ENCODE results near the gene DHX40.
A peak's percentile ranks its signal among the peaks of the same experiment; 100 is the strongest.
"Not testable (repeated sequence)": the region's sequence is repeated elsewhere in the genome, so short reads cannot be mapped to it uniquely, and the experiment has no call there.

Gene DHX40

DNA sequence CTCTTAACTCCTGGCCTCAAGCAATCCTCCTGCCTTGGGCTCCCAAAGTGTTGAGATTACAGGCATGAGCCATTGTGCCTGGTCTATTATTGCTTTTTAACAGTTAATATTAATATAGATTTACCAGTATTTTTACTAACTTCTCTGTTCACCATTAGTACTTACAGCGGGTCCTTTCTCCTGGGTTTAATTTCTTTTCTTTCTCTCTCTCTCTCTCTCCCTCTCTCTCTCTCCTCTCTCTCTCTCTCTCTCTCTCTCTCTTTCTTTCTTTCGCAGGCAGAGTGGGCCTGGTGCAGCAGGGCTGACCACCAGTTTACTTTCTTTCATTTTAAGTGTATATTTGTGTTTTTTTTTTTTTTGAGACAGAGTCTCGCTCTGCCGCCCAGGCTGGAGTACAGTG lies 14.7 kb upstream of the DHX40 start:
- no peak overlapping the region for H3K4me3 ChIP-seq
- no peak overlapping the region for H3K27ac ChIP-seq

DNA sequence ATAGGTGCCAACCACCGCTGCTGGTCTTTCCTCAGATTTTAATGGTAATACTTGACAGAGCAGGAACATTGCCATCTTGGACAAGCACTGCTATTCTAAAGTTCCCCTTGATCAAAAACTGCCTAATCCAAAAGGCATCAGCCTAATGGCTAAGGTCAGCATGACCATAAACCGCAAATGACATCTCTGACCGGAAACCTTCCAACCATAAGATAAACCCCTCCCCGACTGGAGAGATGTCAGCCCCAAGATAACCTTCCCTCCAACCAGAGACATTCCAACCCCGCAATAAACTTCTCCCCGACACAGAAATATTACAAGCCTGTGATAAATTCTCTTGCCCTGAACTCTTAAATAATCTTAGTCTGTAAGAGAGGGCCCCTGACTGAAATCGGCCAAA lies 7.4 kb upstream of the DHX40 start:
- no peak overlapping the region for H3K27ac ChIP-seq

DNA sequence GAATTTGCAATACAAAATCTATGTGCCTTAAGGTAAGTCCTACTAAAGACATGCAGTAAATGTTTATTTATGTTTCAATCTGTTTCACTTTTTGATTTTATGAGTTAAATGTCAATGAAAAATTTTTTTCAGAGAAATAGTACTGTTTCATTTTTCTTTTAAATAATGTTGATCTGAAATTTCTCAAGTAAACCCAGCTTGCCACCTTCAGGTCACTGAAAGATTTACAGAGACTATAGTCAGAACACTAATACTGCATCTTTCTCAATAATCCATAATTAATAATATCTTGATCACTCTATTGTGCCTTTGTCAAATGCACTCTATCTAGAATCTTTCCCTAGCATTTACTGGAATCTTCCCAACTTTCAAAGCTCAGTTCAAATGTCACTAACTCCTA lies 6.5 kb upstream of the DHX40 start:
- Histone ChIP-seq H3K27ac (no peak overlapping the region), H3K4me3 (no peak overlapping the region)

More for the DNA sequence above, 7.4 kb upstream of the DHX40 start:
- no peak overlapping the region for H3K4me3 ChIP-seq

DNA sequence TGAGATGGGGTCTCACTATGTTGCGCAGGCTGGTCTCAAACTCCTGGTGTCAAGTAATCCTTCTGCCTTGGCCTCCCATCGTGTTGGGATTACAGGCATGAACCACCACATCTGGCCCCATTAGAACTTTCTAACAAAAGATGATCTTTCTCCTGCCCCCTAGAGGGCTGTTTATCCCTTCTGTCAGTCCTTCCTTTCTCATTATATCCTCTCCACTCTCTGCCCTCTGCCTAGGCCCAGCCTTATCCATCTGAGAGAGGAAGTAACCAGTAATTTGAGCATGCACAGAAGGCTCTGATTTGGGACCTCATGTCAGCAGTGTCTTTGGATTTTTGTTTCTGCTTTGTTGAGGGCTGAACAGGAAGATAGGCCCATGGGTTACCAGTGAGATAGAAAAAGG lies 4.4 kb upstream of the DHX40 start:
- Histone ChIP-seq H3K4me3 (no peak overlapping the region), H3K27ac (no peak overlapping the region)

DNA sequence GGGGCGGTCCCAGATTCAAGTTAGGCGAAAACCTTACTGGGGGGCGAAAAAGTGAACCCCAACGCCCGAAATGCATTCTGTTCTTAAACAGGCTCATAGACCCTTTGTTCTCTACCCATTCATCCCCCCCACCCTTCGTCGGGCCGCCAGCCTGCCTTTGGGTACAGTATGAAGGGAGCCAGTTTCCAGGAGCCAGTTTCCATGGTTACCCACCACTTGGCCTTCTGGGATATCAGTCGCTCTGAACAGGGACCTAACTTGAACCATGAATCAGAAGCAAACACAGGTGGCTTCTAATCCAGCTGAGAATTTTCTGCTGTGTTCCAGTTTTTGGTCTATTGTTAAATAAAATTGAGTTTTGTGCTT lies 532 bp downstream of the DHX40 start:
- Histone ChIP-seq H3K27ac (peak overlapping the region; percentile 54 to 93 (median 82)), H3K4me3 (peak overlapping the region; percentile 92 to 99 (median 97))

DNA sequence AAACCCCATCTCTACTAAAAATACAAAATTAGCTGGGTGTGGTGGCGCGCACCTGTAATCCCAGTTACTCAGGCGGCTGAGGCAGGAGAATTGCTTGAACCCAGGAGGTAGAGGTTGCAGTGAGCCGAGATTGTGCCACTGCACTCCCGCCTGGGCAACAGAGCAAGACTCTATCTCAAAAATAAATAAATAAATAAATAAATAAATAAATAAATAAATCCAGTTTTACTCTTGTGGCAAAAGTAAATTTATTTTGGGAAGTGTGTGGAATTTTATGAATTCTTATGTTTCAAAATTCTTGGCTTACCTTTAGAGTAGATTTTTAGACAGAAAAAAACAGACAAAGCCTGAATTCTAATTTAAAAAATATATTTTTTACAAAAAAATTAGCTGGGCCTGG lies 3.7 kb downstream of the DHX40 start:
- not testable (repeated sequence) for H3K27ac ChIP-seq, H3K4me3 ChIP-seq

DNA sequence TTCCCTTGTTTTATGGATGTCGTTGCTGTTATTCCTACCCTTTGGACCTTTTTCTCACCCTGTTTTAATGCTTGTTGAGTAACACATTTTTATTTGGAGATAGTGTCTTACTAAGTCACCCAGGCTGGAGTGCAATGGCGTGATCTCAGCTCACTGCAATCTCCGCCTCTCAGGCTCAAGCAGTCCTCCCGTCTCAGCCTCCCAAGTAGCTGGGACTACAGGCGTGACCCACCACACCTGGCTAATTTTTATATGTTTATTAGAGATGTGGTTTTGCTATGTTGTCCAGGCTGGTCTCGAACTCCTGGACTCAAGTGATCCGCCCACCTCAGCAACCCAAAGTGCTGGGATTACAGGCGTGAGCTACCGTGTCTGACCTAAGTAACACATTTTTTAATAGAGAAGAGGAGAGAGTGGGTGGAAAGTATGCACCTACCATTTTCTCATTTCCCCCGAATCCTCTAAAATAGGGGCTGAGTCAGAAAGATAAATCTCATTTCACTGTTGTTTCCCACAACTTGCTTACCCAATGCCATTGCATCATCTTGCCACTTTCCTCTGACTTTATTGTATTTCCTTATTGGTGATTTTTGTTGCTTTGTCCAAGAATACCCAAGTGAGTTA lies 7.0 kb downstream of the DHX40 start:
- no peak overlapping the region for H3K4me3 ChIP-seq
- H3K27ac ChIP-seq, result no peak overlapping the region

DNA sequence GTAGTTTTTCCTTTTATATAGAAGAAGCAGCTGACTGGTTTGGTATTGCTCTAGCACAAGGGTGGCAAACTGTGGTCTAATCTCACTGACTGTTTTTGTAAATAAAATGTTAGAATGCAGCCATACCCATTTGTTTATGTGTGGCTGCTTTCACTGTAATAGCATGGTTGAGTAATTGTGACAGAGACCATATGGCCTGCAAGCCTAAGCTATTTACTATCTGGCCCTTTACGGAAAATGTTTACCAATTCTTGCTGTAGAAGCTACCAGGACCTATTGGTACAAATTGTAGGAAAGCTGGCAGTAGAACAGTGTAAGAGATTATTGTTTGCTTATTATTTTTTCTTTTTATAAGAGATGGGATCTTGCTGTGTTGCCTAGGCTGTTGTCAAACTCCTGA lies 18.8 kb downstream of the DHX40 start:
- not testable (repeated sequence) for H3K4me3 ChIP-seq, H3K27ac ChIP-seq

DNA sequence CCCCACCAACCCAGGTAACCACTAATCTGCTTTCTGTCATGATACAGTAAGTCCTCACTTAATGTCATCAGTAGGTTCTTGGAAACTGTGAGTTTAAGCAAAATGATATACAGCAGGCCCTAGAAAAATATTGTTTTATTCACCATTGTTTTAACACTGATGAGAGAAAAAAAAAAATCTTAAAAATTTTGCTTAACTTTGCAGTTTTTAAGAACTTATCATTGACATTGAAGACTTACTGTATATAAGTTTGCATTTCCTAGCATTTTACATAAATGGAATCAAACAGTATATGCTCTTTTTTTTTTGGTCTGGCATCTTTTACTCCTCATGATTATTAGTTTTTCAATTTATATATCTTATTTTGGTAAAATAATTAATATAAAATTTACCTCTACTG lies 34.8 kb downstream of the DHX40 start:
- H3K27ac ChIP-seq, result no peak overlapping the region
- no peak overlapping the region for H3K4me3 ChIP-seq

DNA sequence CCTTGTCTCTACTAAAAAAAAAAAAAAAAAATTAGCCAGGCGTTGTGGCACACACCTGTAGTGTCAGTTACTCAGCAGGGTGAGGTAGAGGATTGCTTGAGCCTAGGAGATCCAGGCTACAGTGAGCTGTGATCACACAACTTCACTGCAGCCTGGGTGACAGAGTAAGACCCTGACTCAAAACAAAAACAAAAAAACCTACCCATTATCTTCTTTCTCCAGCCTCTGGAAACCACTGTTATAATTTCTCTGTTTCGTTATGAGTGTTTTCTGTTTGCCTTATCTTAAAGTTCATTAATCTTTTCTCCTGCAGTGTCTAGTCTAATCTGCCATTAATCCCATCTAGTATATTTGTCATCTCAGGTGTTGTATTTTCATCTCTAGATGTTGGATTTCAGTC lies 35.7 kb downstream of the DHX40 start:
- Histone ChIP-seq H3K27ac (no peak overlapping the region), H3K4me3 (no peak overlapping the region)

DNA sequence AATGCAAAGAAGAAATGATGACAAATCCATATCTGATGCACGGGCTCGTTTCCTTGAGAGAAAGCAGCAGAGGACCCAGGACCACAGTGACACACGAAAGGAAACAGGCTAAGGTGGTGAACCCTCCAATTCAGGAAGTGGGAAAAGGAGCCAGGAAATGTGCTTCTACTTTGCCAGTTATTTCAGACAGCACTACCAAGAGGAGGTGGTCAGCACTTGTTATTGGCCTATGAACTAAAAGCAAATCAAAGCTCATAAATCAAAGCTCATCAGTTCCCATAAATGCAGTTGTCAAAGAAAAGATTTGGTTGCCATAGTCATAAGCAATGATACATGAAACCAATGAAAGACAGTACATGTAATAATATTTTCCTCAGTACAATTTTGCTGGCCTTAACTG lies 41.7 kb downstream of the DHX40 start:
- Histone ChIP-seq H3K27ac (no peak overlapping the region), H3K4me3 (no peak overlapping the region)

DNA sequence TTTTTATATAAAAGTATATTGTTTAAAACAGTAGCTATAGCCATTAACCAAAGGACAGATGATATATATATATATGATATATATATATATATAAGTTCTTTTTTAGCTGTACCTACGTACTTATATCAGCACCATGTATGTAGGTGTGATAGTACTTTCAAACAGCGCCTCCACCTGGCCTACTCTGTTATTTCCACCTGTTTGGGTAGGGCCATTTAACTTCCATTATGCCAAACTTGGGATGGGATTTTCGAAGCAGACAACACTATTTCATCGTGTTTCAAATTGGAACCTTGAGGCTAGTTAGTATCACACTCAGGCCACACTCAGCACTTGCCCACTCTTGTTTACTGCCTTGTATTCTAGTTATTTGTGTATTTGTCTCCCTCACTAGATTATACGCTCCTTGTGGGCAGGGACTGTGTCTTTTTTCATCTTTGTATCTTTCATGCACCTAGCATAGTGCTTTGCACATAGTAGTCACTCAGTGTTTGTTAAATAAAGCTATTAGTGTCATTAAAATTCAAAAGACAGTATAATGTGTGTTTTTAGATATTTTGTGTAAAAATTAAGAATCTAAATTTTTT lies 42.5 kb downstream of the DHX40 start:
- no peak overlapping the region for H3K4me3 ChIP-seq
- H3K27ac ChIP-seq, result no peak overlapping the region

DNA sequence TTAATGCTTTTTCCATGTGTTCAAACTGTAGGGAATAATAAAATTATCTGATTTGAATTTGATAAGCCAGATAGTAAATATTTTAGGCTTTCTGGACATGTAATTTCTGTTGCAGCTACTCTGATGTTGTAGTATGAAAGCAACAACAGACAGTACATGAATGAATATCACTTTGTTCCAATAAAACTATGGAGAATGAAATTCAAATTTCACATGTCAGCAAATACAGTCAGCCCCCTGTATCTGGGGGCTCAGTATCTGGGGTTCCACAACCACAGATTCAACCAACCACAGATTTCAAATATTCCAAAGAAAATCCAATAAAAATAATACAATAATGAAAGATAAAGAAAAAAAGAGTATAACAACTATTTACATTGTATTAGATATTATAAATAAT lies 46.1 kb downstream of the DHX40 start:
- H3K4me3 ChIP-seq, result no peak overlapping the region
- no peak overlapping the region for H3K27ac ChIP-seq

DNA sequence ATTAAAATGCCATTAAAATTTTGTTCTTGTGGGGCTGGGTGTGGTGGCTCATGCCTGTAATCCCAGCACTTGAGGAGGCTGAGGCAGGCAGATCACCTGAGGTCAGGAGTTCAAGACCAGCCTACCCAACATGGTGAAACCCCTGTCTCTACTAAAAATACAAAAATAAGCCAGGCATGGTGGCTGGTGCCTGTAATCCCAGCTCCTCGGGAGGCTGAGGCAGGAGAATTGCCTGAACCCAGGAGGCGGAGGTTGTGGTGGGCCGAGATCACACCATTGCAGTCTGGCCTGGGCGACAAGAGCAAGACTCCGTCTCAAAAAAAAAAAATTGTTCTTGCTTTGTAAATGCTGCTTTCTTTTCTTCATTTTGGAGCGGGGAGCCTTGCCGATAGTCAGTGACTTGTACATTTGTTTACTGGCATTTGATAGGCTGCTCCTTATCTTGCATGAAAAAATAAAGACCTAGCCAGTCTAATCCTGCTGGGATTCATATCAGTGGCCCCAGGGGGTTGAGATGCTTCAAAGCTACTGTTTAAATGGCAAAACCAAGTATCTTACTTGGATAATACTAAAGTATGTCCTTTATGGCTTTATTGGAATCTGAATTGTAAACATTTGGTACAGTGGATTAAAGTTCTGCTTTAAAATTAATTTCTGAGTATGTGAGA lies 51.0 kb downstream of the DHX40 start:
- no peak overlapping the region for H3K27ac ChIP-seq
- no peak overlapping the region for H3K4me3 ChIP-seq

DNA sequence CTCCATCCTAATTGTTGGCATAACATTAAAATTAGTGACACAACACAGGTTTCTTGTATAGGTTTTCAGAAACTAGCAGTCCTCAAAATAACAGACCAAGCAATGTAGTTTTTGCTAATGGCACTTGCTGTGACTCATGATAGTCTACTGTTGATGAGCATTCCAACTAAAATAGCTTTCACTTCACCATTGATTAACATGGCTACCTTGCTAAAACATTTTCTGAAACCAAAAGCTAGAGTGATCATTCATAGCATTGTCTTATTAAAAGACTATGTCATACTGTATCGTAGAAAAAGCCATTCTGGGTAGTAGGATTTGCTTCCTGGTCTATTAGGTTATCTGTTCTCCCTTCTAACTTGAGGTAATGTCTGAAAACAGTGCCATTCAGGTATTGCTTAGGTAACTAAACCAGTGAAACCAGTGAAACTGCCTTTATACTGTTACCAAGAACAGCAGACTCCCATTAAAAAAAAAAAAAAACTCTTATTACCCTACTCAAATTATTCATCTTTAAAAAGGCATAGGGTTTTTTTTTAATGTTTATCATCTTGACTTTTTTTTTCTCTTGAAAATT lies 51.8 kb downstream of the DHX40 start:
- peak overlapping the region in 5 of 21 experiments; percentile 11 to 100 (median 99) for H3K27ac ChIP-seq
- no peak overlapping the region for H3K4me3 ChIP-seq

DNA sequence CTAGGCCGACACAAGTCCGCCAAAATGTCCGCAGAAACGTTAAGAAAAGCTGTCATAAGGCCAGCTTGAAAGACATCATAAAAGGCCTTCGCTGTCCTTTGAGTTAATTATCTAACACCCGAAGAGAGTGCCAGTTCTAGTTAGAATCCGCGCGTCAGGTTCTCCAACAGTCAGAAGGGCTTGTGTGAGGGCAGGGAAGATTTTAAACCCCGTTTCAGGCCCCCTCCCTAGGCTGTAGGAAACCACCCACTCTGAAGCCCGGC lies 53.6 kb downstream of the DHX40 start:
- Histone ChIP-seq H3K27ac (peak overlapping the region; percentile 93 to 100 (median 99)), H3K4me3 (peak overlapping the region; percentile 78 to 97 (median 86))

DNA sequence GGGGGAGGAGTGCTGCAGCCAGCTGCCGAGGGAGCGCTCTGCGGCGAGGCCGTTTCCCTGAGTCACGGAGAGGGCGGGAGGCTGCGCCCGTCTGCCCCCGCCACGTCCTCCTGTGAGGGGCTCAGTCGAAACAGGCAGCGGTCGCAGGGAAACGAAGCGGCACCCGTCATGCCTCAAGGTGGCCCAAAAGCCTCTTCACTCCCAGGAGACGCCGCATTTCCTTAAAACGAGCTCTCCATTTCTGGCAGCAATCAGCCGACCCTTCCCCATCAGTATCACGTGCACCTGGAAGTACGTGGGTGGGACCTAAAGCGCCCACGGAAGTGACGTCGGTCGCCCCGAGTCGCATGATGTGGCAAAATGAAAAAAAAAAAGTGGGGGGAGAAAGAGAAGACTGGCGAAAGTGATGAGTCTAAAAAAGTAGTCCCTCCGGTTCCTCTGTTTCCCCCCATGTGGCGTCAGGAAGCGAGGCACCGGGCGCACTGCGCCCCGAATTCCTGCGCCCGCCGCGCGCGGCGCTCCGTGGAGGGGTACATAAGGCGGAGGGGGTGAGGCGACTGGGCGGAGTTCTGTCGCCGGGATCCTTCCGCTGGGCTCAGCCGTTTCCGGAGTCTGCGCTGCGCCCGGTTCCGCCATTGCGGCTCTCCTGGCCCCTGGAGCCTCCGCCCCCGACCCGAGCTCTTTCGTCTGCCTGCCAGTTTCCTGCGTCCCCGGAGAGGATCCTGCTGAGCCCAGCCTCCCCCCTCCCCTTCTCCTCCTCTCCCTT lies 54.1 kb downstream of the DHX40 start, which contains the start of gene CLTC:
Gene CLTC, plus strand, starts transcription at position 598 of the 766 bp plus-strand sequence. CDS start 237 bp downstream, outside the sequence.
- Histone ChIP-seq H3K27ac (peak within 1 kb of the TSS; percentile 93 to 100 (median 99)), H3K4me3 (peak within 1 kb of the TSS; percentile 78 to 97 (median 86))

DNA sequence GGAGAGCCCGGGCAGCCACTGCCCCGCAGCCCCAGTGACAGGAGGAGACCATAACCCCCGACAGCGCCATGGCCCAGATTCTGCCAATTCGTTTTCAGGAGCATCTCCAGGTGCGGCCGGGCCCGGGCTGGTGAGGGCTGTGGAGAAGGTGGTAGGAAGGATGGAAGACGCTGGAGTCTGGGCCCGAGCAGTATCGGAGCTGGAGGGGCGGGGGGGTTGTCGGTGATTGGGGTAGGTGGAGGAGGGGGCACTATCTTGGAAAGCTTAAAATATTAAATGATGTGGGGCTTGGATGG lies 54.6 kb downstream of the DHX40 start:
- Histone ChIP-seq H3K27ac (peak overlapping the region; percentile 93 to 100 (median 99)), H3K4me3 (peak overlapping the region; percentile 78 to 97 (median 86))

DNA sequence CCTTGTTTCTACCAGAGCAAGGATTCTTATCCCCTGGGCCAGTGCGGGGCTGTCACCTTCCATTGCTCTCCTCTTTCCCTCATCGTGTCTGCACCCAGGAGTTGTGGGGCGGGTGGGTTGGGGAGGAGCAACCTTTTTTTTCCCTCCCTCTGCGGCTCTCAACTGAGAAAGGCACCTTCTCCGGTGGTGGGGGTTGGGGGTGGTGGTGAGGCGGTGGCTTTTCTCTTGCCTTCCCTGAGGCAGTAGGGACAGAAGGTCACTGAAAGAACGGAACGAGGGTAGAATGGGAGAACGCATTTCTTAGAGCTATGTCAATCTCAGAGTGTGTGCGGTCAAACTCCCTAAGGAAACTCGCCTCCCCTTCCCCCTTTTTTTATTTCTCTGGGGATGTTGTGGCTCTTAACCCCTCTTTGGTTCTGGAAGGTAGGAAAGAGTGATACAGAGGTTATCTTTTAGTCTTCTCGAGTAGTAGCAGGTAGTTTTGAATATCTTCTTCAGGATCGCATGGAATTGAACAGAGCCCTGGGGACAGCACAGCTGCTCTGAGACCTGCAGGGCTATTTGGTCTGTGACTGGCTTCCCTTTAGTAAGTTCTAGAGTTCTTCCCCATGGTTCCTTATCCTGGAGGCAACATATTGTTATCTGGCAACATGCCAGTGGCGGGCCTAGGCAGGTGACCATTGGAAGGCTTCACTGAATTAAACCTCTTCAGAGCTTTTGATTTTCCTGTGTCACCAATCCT lies 55.3 kb downstream of the DHX40 start:
- Histone ChIP-seq H3K27ac (peak overlapping the region; percentile 93 to 100 (median 99)), H3K4me3 (peak overlapping the region; percentile 78 to 97 (median 86))

DNA sequence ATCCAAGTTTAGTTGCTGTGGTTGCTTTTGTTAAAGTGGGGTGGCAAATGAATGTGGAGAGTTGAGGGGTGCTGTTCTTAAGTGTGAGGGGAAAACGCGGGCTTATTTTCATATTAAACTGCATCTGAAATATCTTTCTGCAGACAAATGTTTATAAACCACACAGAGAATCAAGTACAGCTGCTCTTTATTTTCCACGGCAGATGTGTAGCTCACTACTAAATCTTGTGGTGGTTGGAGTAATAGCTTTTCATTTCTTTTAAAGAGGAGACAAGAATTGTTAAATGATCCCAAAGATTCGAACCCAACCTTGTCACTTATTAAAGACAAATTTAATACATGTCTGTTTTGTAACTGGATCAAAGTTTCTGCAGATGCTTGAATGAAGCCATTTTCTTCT lies 56.4 kb downstream of the DHX40 start:
- H3K27ac ChIP-seq, result peak overlapping the region in 4 of 21 experiments; percentile 2 to 26 (median 18)

More for the DNA sequence above, 56.4 kb downstream of the DHX40 start:
- H3K4me3 ChIP-seq, result peak overlapping the region; percentile 78 to 97 (median 86)
